Mammary epithelial cell (primary cell): ENCODE results near the gene F13A1.

Experiments used
- EZH2 ChIP-seq: IDR thresholded peaks from 2 replicates; pipeline ENCODE4 v1.6.1; 2012; ENCODE audit warnings: low read length, inconsistent platforms, borderline replicate concordance
- TF ChIP-seq, protein P1 (sequence below), 2 donors: IDR thresholded peaks in 1 of 2; conservative IDR thresholded peaks in 1 of 2; 2 replicates each; pipeline ENCODE4 v1.5.1; 2011 to 2012; ENCODE audit warnings: inconsistent platforms in 2 of 2, low read length in 2 of 2, mild to moderate bottlenecking in 2 of 2, control low read depth in 1 of 2, low read depth in 1 of 2; ENCODE audit not compliant: insufficient read depth in 1 of 2; ENCODE audit errors: extremely low read depth in 1 of 2

DNA sequence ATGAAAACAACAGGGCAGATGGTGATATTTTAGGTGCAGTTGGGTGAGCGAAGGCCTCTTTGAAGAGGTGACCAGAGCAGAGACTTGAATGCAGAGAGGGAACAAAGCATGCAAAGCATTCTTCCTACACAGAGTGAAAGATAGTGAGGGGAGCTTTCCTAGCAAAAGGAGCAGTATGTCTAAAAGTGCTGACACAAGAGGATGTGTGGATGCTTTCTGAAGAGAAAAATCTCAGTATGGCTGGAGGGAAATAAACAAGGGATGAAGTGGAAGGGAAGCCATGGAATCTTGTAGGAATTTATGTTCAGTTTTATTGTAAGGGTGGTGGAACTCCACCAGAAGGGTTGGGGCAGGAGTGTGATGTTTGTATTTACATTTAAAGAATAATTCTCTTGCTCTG is 128.6 kb downstream of the F13A1 start:
- TF ChIP-seq, protein P1, sequence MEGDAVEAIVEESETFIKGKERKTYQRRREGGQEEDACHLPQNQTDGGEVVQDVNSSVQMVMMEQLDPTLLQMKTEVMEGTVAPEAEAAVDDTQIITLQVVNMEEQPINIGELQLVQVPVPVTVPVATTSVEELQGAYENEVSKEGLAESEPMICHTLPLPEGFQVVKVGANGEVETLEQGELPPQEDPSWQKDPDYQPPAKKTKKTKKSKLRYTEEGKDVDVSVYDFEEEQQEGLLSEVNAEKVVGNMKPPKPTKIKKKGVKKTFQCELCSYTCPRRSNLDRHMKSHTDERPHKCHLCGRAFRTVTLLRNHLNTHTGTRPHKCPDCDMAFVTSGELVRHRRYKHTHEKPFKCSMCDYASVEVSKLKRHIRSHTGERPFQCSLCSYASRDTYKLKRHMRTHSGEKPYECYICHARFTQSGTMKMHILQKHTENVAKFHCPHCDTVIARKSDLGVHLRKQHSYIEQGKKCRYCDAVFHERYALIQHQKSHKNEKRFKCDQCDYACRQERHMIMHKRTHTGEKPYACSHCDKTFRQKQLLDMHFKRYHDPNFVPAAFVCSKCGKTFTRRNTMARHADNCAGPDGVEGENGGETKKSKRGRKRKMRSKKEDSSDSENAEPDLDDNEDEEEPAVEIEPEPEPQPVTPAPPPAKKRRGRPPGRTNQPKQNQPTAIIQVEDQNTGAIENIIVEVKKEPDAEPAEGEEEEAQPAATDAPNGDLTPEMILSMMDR (conservative IDR thresholded peaks at IDR 0.05 in 1 of 2, IDR thresholded peaks at IDR 0.05 in 1 of 2; ENCODE audit: extremely low read depth in 1 of 2, insufficient read depth in 1 of 2, low read depth in 1 of 2, low read length in 2 of 2), result no peak
- no peak for TF ChIP-seq EZH2
